GM12875 (cell line): Measurements from ENCODE around the gene PBX1.
"Not testable (repeated sequence)": the region's sequence is repeated elsewhere in the genome, so short reads cannot be mapped to it uniquely, and the experiment has no call there.

Experiments used
- H3K4me3 ChIP-seq: one replicate; pipeline ENCODE4 v1.5.1; 2011; ENCODE audit warnings: low read depth, low read length, control low read depth
- TF ChIP-seq, protein P1 (sequence below): IDR thresholded peaks from 2 replicates; pipeline ENCODE4 v1.5.1; 2011; ENCODE audit warnings: low read depth, mild to moderate bottlenecking, control low read depth, inconsistent platforms, low read length, moderate library complexity, borderline replicate concordance; ENCODE audit not compliant: insufficient read depth

PBX1 gene

DNA sequence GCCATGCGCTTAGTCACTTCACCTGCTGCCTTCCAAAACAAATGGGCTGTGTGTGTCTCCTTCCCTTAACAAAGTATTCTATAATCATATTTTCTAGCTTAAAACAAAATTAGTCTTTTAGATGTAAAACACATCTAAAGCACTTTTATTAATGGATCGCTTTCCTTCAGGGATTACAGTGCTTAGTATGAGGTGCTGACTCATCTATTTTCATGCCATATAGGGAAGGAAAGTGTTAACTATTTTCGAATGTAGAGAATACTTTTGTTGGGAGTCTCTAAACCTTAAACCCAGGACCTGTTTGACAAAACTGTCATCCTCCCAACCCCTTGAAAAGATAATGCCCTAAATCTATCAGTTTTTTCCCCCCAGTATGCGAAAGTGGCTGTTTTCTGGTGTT, 90.2 kb downstream of the PBX1 start:
- TF ChIP-seq, protein P1, sequence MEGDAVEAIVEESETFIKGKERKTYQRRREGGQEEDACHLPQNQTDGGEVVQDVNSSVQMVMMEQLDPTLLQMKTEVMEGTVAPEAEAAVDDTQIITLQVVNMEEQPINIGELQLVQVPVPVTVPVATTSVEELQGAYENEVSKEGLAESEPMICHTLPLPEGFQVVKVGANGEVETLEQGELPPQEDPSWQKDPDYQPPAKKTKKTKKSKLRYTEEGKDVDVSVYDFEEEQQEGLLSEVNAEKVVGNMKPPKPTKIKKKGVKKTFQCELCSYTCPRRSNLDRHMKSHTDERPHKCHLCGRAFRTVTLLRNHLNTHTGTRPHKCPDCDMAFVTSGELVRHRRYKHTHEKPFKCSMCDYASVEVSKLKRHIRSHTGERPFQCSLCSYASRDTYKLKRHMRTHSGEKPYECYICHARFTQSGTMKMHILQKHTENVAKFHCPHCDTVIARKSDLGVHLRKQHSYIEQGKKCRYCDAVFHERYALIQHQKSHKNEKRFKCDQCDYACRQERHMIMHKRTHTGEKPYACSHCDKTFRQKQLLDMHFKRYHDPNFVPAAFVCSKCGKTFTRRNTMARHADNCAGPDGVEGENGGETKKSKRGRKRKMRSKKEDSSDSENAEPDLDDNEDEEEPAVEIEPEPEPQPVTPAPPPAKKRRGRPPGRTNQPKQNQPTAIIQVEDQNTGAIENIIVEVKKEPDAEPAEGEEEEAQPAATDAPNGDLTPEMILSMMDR, result no peak

GRCh38 chr1:164650531-164650930, 91.5 kb downstream of the PBX1 start:
- H3K4me3 ChIP-seq, result no peak overlapping the region
- TF ChIP-seq, protein P1, result no peak

More for the DNA sequence above, 90.2 kb downstream of the PBX1 start:
- no peak overlapping the region for H3K4me3 ChIP-seq

GRCh38 chr1:164651351-164651951, 92.5 kb downstream of the PBX1 start:
- H3K4me3 ChIP-seq, result no peak overlapping the region
- TF ChIP-seq, protein P1, result no peak

DNA sequence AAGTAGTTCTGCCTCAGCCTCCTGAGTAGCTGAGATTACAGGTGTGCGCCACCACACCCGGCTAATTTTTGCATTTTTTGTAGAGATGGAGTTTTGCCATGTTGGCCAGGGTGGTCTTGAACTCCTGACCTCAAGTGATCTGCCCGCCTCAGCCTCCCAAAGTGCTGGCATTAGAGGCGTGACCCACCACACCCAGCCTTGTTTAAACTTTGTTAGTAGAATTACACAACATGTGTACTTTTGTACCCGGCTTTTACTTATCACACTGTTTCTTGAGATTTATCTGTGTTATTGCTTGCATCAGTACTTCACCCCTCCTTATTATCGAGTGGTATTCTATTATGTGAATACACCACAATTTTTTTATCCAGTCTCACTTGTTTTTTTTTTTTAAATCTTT, 94.0 kb downstream of the PBX1 start:
- not testable (repeated sequence) for H3K4me3 ChIP-seq

GRCh38 chr1:164653705-164654104, 94.7 kb downstream of the PBX1 start:
- H3K4me3 ChIP-seq, result no peak overlapping the region
- TF ChIP-seq, protein P1, result no peak

GRCh38 chr1:164654200-164654599, 95.2 kb downstream of the PBX1 start:
- no peak overlapping the region for H3K4me3 ChIP-seq
- TF ChIP-seq, protein P1, result no peak

DNA sequence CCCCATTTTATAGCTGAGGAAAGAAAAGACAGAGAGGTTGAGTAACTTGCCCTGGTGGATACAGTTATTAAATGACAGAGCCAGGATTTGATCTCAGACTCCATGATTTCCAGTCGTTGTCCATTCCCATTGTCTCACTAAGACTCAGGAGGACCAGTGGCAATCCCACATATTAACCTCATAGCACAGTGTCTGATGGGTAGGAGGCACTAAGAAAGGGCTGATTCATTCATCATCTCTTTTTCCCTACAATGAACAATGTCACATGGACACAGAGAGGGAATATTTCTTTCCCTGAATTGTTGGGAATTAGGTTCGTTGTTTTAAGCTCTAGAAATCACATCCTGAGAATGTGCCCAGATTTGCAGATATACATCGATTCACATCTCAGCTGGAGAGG, 99.9 kb downstream of the PBX1 start:
- TF ChIP-seq, protein P1, result no peak
- H3K4me3 ChIP-seq, result no peak overlapping the region
